ENCODE results near the gene CD44.

- peak; percentile 48 for TF ChIP-seq CTCF (IDR thresholded peaks at IDR 0.05)
- TF ChIP-seq ELF1 (IDR thresholded peaks at IDR 0.05) = no peak
- TF ChIP-seq POLR2AphosphoS5 (IDR thresholded peaks at IDR 0.05; ENCODE audit: low read depth, low read length) = peak; percentile 15; the same call in 1 of the 2 replicates
- TF ChIP-seq MXI1 (IDR thresholded peaks at IDR 0.05; ENCODE audit: low read depth, low read length) = no peak
- TF ChIP-seq REST (IDR thresholded peaks at IDR 0.05; ENCODE audit: low read depth, low read length) = peak; percentile 83
- TF ChIP-seq EP300 (IDR thresholded peaks at IDR 0.05; ENCODE audit: borderline replicate concordance in 1 of 2, low read depth in 1 of 2, low read length in 1 of 2) = peak in 1 of 2 experiments; percentile 80; a peak in 2 of 4 replicates
- no peak for TF ChIP-seq MEF2A (IDR thresholded peaks at IDR 0.05; ENCODE audit: borderline replicate concordance, low read depth)
- no peak for TF ChIP-seq YY1 (IDR thresholded peaks at IDR 0.05; ENCODE audit: low read depth)
- peak; percentile 87 for TF ChIP-seq JUND (IDR thresholded peaks at IDR 0.05)
These were observed 3.6 kb downstream of the CD44 start for GRCh38 chr11:35142481-35143075.
